Peyer's patch (tissue), 4 donors: ENCODE data around the gene TGFA.

ENCODE experiments used
- POLR2A ChIP-seq, 2 donors: fragments of 450-650 bp; IDR thresholded peaks; one replicate each; pipeline ENCODE4 v1.5.1; 2017; ENCODE audit warnings: antibody characterized with exemption in 2 of 2, mild to moderate bottlenecking in 2 of 2, moderate library complexity in 2 of 2
- TF ChIP-seq, protein P1 (sequence below), 6 experiments: fragments of 450-650 bp in 4 of 6; fragments of 200-600 bp in 2 of 6; sonication (generic) in 1 of 6; IDR thresholded peaks; one replicate each; pipeline ENCODE4 v1.5.1; 2017 to 2019; ENCODE audit warnings: antibody characterized with exemption in 6 of 6, mild to moderate bottlenecking in 3 of 6, moderate library complexity in 1 of 6

GRCh38 chr2:70596739-70597138, 43.1 kb upstream of the TGFA start:
- TF ChIP-seq, protein P1, sequence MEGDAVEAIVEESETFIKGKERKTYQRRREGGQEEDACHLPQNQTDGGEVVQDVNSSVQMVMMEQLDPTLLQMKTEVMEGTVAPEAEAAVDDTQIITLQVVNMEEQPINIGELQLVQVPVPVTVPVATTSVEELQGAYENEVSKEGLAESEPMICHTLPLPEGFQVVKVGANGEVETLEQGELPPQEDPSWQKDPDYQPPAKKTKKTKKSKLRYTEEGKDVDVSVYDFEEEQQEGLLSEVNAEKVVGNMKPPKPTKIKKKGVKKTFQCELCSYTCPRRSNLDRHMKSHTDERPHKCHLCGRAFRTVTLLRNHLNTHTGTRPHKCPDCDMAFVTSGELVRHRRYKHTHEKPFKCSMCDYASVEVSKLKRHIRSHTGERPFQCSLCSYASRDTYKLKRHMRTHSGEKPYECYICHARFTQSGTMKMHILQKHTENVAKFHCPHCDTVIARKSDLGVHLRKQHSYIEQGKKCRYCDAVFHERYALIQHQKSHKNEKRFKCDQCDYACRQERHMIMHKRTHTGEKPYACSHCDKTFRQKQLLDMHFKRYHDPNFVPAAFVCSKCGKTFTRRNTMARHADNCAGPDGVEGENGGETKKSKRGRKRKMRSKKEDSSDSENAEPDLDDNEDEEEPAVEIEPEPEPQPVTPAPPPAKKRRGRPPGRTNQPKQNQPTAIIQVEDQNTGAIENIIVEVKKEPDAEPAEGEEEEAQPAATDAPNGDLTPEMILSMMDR (IDR thresholded peaks at IDR 0.05) = no peak
- no peak for TF ChIP-seq POLR2A (IDR thresholded peaks at IDR 0.05)
